Activated CD8-positive, alpha-beta memory T cell treated with anti-CD3 and anti-CD28 coated beads for 1 hour (primary cell): ENCODE data around the gene TAS1R2.
"Not testable (repeated sequence)": the region's sequence is repeated elsewhere in the genome, so short reads cannot be mapped to it uniquely, and the experiment has no call there.

Source experiments
- DNase-seq, 2 donors: peaks; one replicate each; pipeline ENCODE4 v3.0.0-alpha.2; 2020; ENCODE audit warnings: low read depth in 1 of 2; ENCODE audit errors: extremely low read depth in 1 of 2

TAS1R2 gene

GRCh38 chr1:18869847-18870594 is 10.6 kb upstream of the TAS1R2 start:
- no peak for DNase-seq

GRCh38 chr1:18868801-18869424 is 9.5 kb upstream of the TAS1R2 start:
- no peak for DNase-seq

DNA sequence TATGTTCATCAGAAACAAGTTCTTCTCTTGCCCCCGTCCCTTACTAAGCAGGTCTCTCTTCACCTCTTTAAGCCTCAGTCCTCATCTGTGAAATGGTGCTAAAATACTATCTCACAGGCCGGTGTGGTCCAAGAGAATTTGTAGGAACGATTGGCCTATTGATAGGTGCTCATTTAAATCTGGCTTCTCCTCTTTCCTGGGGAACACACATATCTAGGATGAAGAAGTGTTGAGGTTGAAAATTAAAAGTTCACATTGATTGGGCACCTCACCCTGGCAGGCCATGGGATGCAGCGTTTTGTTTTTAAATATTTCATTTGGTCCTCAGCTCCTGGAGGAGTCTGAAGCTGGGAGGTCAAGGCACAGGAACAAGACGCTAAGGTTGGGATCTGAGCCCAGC is 8.9 kb upstream of the TAS1R2 start:
- no peak for DNase-seq

DNA sequence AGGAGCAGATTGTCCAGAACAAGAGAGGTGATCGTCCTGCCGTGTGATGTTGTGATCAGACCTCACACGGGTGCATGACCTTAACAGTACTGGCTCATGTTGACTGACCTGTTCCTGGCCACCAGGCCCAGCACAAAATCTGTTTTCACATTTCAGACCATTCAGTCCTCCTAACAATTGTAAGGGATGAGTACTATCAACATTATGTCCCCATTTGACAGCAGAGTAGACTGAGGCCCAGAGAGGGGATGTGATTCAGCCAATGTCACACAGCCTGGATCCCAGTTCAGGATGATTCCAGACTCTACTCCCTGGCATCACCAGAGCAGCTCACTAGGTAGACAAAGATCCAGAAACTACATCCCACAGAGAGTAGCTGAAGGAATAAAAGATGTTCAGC is 7.4 kb upstream of the TAS1R2 start:
- DNase-seq = no peak

- DNase-seq = no peak
These were observed 6.9 kb upstream of the TAS1R2 start for GRCh38 chr1:18866314-18866713.

DNA sequence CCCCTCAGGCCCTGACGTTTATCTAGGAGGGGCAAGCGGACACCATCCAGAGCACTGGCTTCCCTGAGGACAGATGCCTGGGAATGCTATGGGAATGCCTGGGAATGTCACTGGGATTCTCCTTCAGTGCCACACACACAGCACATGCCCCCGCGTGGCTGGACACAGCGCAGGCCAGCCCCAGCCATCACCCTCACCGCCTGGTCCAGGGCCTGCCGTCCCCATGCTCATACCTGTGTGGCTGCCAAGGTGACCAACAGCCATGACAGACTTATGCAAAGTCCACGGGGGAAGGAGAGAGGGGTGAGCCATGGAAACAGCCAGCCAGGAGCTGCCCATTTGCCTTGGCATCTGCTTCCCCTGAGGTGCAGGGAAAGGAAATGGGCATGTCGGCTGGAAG is 5.7 kb upstream of the TAS1R2 start:
- no peak for DNase-seq

GRCh38 chr1:18861590-18861989 is 2.1 kb upstream of the TAS1R2 start:
- DNase-seq = no peak

GRCh38 chr1:18861082-18861481 is 1.6 kb upstream of the TAS1R2 start:
- no peak for DNase-seq

GRCh38 chr1:18858070-18858688 is 1.3 kb downstream of the TAS1R2 start:
- DNase-seq = no peak

GRCh38 chr1:18856435-18856834 is 3.0 kb downstream of the TAS1R2 start:
- no peak for DNase-seq

GRCh38 chr1:18855573-18855972 is 3.9 kb downstream of the TAS1R2 start:
- no peak for DNase-seq

- no peak for DNase-seq
These were observed 5.0 kb downstream of the TAS1R2 start for GRCh38 chr1:18854331-18855025.

DNA sequence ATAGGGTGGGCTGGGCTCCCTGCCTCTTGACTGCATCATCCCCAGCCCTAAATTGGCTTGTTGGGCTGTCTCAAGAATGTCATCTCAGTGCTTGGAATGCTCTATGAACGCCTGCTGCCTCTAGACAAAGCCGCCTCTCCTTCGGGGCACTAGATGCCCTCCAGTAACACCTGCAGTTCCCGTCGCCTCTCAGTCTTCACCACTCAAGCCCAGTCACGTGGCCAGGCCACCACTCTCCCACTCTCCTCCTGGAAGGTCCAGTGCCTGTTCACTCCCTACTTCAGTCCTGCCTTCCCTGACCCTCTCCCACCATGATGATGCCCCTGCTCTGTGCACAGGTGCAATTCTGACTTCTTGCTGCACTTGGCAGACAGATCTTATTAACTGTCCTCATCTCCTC is 7.0 kb downstream of the TAS1R2 start:
- DNase-seq = no peak

DNA sequence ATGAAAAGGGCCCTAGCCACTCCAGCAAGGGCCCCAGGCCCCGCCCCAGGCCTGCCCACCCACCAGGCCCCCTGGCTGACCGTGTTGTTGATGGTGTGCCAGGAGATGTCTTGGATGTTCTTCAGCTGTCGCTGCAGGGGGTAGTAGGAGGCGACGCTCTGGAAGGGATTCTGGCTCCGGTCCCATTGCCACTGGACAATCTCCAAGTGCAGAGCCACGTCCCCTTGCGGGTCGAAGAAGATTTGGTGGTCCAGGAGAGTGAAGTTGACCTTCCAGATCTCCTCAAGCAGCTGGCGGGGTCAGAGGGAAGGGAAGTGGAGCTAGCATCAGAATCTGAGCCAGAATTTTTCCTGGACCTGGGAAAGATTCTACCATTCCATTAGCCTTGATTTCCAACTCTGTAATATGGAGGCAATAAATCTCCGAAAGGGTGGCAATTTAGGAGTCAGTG is 10.2 kb downstream of the TAS1R2 start:
- no peak for DNase-seq

DNA sequence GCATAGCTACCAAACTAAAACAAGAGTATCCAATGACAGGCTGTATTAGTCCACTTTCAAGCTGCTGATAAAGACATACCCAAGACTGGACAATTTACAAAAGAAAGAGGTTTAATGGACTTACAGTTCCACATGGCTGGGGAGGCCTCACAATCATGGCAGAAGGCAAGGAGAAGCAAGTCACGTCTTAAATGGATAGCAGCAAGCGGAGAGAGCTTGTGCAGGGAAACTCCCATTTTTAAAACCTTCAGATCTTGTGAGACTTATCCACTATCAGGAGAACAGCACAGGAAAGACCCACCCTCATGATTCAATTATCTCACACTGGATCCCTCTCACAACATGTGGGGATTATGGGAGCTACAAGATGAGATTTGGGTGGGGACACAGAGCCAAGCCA is 11.7 kb downstream of the TAS1R2 start:
- not testable (repeated sequence) for DNase-seq

DNA sequence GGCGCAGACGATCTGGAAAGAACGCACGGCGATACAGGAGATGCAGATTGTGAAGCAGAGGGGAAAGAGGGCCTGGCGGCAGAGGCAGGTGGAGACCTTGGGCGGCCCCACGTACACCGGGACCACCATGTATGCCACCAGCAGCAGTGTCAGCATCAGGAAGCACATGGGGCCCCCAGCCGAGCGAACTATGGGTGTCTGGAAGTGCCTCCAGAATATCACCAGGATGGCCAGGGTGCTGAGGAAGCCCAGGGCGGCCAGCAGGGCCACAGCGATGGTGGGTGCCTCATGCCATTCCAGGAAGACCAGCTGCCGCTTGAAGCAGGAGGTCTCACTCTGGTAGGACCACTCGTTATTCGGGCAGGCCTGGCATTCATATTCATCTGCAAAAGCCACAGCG is 19.3 kb downstream of the TAS1R2 start:
- DNase-seq = no peak

DNA sequence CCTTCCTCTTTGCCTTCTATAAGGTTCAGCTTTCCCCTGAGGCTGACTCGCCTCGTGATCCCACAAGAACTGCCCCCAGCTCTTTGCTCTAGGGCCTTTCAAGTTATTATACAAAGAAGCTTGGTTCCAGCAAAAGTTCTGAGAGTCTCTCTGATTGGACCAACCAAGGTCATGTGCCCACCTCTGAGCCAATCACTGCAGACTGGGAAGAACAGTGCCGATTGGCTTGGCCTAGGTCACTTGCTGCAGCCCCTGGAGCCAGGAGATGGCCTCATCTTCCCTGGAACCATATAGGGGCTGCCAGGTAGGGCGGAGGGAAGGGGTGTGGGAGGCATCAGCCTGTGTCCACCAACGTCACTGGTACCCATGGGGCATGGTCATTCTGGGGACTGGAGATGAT is 22.8 kb downstream of the TAS1R2 start:
- no peak for DNase-seq

DNA sequence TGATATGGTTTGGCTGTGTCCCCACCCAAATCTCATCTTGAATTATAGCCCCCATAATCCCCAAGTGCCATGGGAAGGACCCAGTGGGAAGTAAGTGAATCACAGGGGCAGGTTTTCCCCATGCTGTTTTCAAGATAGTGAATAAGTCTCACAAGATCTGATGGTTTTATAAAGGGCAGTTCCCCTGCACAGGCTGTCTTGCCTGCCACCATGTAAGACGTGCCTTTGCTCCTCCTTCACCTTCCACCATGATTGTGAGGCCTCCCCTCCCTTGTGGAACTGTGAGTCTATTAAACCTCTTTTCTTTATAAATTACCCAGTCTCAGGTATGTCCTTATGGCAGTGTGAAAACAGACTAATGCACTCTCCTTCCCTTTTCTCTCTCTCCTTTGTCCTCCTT is 27.1 kb downstream of the TAS1R2 start:
- not testable (repeated sequence) for DNase-seq

DNA sequence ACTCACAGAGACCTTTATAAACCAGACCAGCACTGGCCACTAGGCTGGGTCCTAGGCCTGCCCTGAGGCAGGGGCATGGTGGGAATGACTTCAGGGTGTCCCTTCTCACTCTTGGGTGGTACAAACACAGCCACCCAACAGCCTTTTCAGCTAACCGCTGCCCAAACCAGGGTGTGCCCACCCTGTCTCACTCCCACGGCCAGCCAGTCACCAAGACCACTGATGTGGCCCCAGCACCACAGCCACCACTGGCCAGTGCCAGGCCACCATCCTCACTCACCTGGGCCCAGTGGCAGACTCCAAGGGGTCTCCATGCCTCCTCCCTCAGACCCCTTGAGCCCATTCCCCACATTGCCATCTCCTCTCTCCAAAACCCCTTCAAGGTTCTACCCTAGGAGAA is 27.8 kb downstream of the TAS1R2 start:
- DNase-seq = no peak

DNA sequence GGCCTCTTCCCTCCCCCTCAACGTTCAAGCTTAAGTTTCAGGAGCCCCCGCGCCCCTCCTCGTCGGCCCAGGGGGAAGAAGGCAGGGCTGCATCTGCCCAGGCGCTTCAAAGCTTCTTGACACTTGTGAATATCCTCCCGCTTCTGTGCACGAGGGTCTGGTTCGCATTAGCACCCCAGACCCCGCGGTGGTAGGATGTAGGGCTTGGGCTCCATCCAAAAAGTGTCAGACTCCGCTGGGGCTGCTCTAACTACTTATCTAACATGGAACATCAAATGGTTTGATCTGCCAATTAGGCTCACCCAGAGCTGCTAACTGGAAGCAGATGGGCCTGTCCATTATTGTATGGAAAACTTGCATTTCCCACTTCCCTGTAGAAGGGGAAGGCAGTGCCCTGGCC is 28.9 kb downstream of the TAS1R2 start:
- no peak for DNase-seq

DNA sequence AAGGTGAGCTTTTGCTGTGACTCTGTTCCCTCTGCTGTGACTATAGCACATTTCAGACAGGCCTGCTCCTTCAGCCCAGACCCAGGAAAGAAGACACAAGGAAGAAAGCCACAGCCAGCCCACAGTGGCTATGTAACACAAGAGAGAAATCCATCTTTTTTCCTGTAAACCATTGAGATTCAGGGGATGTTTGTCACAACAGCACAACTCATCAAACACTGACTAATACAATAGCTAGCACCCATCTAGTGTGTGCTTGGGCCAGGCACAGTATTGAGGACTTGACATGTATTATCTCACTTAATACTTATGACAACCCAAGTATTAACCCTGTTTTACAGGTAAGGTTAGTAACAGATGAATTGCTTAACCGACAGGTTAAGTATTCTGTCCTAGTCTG is 29.8 kb downstream of the TAS1R2 start:
- no peak for DNase-seq

- no peak for DNase-seq
These were observed 31.2 kb downstream of the TAS1R2 start for GRCh38 chr1:18828224-18828623.
